Neural cell (in vitro differentiated cells): ENCODE data around the gene TUB. TPM values are rescaled to one million over a fixed set of nuclear protein-coding genes. Genes with fewer than 3 reads are reported as not detected.

Experiments
- H2AFZ ChIP-seq: fragments of 200-600, 300-800 bp; sonication (generic), shearing (Covaris generic); 2 replicates; pipeline ENCODE4 v1.6.0; 2014; ENCODE audit warnings: low read depth, mild to moderate bottlenecking, antibody characterized with exemption, low read length, moderate library complexity
- H3F3A ChIP-seq: fragments of 200-600 bp; shearing (Covaris generic); 2 replicates; pipeline ENCODE4 v1.6.1; 2016; ENCODE audit warnings: mild to moderate bottlenecking, moderate library complexity, mixed read lengths, antibody characterized with exemption, low read length; ENCODE audit not compliant: insufficient read depth, poor library complexity, severe bottlenecking
- H3K27ac ChIP-seq: fragments of 200-600, 300-800 bp; sonication (generic), shearing (Covaris generic); 2 replicates; pipeline ENCODE4 v1.5.1; 2014; ENCODE audit warnings: mild to moderate bottlenecking, low read length, moderate library complexity
- H3K27me3 ChIP-seq: fragments of 300-800, 200-600 bp; sonication (generic), shearing (Covaris generic); 2 replicates; pipeline ENCODE4 v1.6.0; 2014; ENCODE audit warnings: mild to moderate bottlenecking, low read depth, low read length, moderate library complexity; ENCODE audit not compliant: insufficient read depth
- H3K36me3 ChIP-seq: fragments of 300-800, 200-600 bp; sonication (generic), shearing (Covaris generic); 2 replicates; pipeline ENCODE4 v1.5.1; 2014; ENCODE audit warnings: mild to moderate bottlenecking, antibody characterized with exemption, low read length, moderate library complexity; ENCODE audit not compliant: insufficient read depth
- H3K4me2 ChIP-seq: fragments of 300-800, 200-600 bp; sonication (generic), shearing (Covaris generic); 2 replicates; pipeline ENCODE4 v1.6.0; 2014; ENCODE audit warnings: mild to moderate bottlenecking, low read length
- H3K4me3 ChIP-seq: fragments of 300-800, 200-600 bp; sonication (generic), shearing (Covaris generic); 2 replicates; pipeline ENCODE4 v1.5.1; 2014; ENCODE audit warnings: mild to moderate bottlenecking, low read length, moderate library complexity
- H3K79me2 ChIP-seq: fragments of 200-600 bp; shearing (Covaris generic); replicated peaks from 2 replicates; pipeline ENCODE4 v1.6.0; 2014; ENCODE audit warnings: mild to moderate bottlenecking, low read length, moderate library complexity; ENCODE audit not compliant: insufficient read depth
- H3K9ac ChIP-seq: fragments of 300-800, 200-600 bp; sonication (generic), shearing (Covaris generic); 2 replicates; pipeline ENCODE4 v1.6.1; 2016; ENCODE audit warnings: mild to moderate bottlenecking, low read length, mixed read lengths
- H3K9me2 ChIP-seq: fragments of 200-600 bp; shearing (Covaris generic); 2 replicates; pipeline ENCODE4 v1.6.1; 2016; ENCODE audit warnings: mild to moderate bottlenecking, low read length, mixed read lengths; ENCODE audit not compliant: insufficient read depth
- H3K9me3 ChIP-seq: fragments of 200-600, 300-800 bp; sonication (generic), shearing (Covaris generic); 2 replicates; pipeline ENCODE4 v1.6.1; 2016; ENCODE audit warnings: mild to moderate bottlenecking, mixed run types, low read length, moderate library complexity, mixed read lengths
- H4K20me1 ChIP-seq: fragments of 200-600 bp; shearing (Covaris generic); 2 replicates; pipeline ENCODE4 v1.6.1; 2016; ENCODE audit warnings: mild to moderate bottlenecking, mixed run types; ENCODE audit not compliant: insufficient read depth
- EP300 ChIP-seq: fragments of 450-650 bp; conservative IDR thresholded peaks from 2 replicates; pipeline ENCODE4 v1.6.1; 2014; ENCODE audit warnings: antibody characterized with exemption, mild to moderate bottlenecking, moderate library complexity; ENCODE audit not compliant: poor library complexity, severe bottlenecking
- MXI1 ChIP-seq: fragments of 450-650 bp; conservative IDR thresholded peaks from 2 replicates; pipeline ENCODE4 v1.6.1; 2014; ENCODE audit warnings: antibody characterized with exemption, mild to moderate bottlenecking; ENCODE audit not compliant: poor library complexity, severe bottlenecking
- POLR2AphosphoS5 ChIP-seq: IDR thresholded peaks from 2 replicates; pipeline ENCODE4 v1.6.1; 2012
- SMC3 ChIP-seq: fragments of 450-650 bp; conservative IDR thresholded peaks from 2 replicates; pipeline ENCODE4 v1.6.1; 2014; ENCODE audit warnings: antibody characterized with exemption, mild to moderate bottlenecking, moderate library complexity; ENCODE audit not compliant: poor library complexity
- TAF1 ChIP-seq: IDR thresholded peaks from 2 replicates; pipeline ENCODE4 v1.6.1; 2012; ENCODE audit warnings: low read depth
- polyA plus RNA-seq: library from polyadenylated mRNA; depleted of rRNA; stranded (reverse); fragments of >200 nt; gene quantifications from 2 replicates; pipeline ENCODE4 v1.2.3, GENCODE V29; 2014
- TF ChIP-seq, protein P1 (sequence below): IDR thresholded peaks from 2 replicates; pipeline ENCODE4 v1.6.1; 2012; ENCODE audit warnings: borderline replicate concordance

The TUB gene
- polyA plus RNA-seq, 1 donor from 2014 or later, result 125 TPM

DNA sequence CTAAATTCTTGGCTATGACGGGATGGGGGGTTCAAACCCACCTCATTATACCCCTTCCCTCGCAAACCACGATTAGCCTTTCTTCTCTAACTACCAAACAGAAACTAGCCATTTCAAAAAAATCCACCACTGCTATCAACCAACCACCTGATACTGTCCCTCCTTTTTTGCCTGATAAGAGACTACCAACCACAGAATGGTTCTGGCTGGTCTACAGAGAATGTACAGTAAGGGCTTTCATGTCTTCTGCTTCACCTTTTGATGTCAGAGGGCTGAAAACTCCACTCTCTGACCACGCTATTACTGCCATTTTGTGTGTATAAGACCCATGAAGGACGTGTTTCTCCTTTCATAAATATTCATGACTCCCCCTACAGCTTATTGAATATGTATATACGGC, 68.7 kb downstream of the TUB start:
- no peaks in the 10 kb centered on the region for H4K20me1 ChIP-seq
- no peak overlapping the region for H3K4me2 ChIP-seq
- H3K36me3 ChIP-seq, result no peaks in the 10 kb centered on the region
- H3K27me3 ChIP-seq, result no peaks in the 10 kb centered on the region
- no peak overlapping the region for H3K27ac ChIP-seq
- no peaks in the 10 kb centered on the region for H3K9me2 ChIP-seq
- H3F3A ChIP-seq, result no peaks in the 10 kb centered on the region
- TF ChIP-seq TAF1 (no peak), SMC3 (no peak), POLR2AphosphoS5 (no peak), EP300 (no peak), MXI1 (no peak)
- TF ChIP-seq, protein P1, sequence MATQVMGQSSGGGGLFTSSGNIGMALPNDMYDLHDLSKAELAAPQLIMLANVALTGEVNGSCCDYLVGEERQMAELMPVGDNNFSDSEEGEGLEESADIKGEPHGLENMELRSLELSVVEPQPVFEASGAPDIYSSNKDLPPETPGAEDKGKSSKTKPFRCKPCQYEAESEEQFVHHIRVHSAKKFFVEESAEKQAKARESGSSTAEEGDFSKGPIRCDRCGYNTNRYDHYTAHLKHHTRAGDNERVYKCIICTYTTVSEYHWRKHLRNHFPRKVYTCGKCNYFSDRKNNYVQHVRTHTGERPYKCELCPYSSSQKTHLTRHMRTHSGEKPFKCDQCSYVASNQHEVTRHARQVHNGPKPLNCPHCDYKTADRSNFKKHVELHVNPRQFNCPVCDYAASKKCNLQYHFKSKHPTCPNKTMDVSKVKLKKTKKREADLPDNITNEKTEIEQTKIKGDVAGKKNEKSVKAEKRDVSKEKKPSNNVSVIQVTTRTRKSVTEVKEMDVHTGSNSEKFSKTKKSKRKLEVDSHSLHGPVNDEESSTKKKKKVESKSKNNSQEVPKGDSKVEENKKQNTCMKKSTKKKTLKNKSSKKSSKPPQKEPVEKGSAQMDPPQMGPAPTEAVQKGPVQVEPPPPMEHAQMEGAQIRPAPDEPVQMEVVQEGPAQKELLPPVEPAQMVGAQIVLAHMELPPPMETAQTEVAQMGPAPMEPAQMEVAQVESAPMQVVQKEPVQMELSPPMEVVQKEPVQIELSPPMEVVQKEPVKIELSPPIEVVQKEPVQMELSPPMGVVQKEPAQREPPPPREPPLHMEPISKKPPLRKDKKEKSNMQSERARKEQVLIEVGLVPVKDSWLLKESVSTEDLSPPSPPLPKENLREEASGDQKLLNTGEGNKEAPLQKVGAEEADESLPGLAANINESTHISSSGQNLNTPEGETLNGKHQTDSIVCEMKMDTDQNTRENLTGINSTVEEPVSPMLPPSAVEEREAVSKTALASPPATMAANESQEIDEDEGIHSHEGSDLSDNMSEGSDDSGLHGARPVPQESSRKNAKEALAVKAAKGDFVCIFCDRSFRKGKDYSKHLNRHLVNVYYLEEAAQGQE, result no peak
- no peak overlapping the region for H3K9ac ChIP-seq
- no peak overlapping the region for H3K4me3 ChIP-seq
- H2AFZ ChIP-seq, result no peak overlapping the region
- no peaks in the 10 kb centered on the region for H3K79me2 ChIP-seq
- no peaks in the 10 kb centered on the region for H3K9me3 ChIP-seq

Other genes with a start within 250 kb of the TUB start
- not detected in 2 replicates for gene OR10A6, start 149.9 kb upstream of the TUB start, polyA plus RNA-seq
- not detected in 2 replicates for gene OR10A3, start 139.5 kb upstream of the TUB start, polyA plus RNA-seq
- not detected in 2 replicates for gene NLRP10, start 115.8 kb upstream of the TUB start, polyA plus RNA-seq
- 266 and 270 TPM in 2 replicates for gene EIF3F, start 93.9 kb upstream of the TUB start, polyA plus RNA-seq
- 94.5 and 103 TPM in 2 replicates for gene RIC3, start 87.8 kb downstream of the TUB start, polyA plus RNA-seq
- gene LMO1, start 182.7 kb downstream of the TUB start, polyA plus RNA-seq, result 4.4 and 4.5 TPM in 2 replicates